ENCODE data around the gene TMED10. TPM values are rescaled to one million over a fixed set of nuclear protein-coding genes. Genes with fewer than 3 reads are reported as not detected.

TMED10 gene
- total RNA-seq (2012; rRNA removed), result 226 and 241 TPM in 2 replicates

DNA sequence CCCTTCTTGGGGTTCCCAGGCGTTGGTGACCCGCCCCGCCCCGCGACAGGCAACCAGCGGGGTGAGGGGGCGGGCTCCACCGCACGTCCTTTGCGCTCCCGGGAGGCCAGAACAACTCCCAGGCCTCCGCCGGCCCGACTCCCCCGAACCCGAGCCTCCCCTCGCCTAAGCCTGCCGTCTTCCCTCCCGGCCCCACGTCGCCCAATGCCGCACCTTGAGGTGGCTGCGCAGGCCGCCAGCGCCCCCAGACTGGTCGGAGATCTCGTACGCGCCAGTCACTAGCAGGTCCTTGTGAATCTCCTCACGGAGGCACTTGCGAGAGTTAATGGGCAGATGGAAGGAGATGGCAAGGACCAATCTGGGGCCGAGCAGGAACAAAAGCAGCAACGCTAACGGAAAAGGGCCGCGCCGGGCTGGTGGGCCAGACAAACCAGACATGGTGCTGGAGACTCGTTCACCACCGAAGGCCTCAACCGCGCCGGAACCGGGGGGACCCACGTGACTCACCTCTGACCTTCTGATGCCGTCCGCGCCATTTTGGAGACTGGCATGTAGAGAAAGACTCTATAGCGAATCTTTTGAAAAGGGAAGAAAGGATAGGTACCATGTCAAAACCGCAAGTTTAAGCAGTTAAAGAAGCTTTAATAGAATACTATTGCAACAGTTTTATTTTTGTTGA is at the start of gene TMED10:
Gene TMED10 (minus strand): TSS at position 471 of the 679 bp plus-strand sequence. CDS start 33 bp downstream, at position 438.
- Histone ChIP-seq H3K9ac (ENCODE audit: low read depth, low read length) (peak within 1 kb of the TSS; percentile 97), H3K4me1 (ENCODE audit: control insufficient read depth, insufficient read depth, low read length) (peaks cover 12% of the 10 kb centered on the region), H3K36me3 (ENCODE audit: insufficient read depth, low read length) (no peaks in the 10 kb centered on the region), H3K4me3 (ENCODE audit: low read length) (peak within 1 kb of the TSS; percentile 86), H3K9me3 (replicated peaks; ENCODE audit: low read length) (no peaks in the 10 kb centered on the region), H3K27me3 (ENCODE audit: control insufficient read depth, insufficient read depth, low read length) (no peaks in the 10 kb centered on the region), H3K4me2 (ENCODE audit: low read length) (peak within 1 kb of the TSS; percentile 81)

DNA sequence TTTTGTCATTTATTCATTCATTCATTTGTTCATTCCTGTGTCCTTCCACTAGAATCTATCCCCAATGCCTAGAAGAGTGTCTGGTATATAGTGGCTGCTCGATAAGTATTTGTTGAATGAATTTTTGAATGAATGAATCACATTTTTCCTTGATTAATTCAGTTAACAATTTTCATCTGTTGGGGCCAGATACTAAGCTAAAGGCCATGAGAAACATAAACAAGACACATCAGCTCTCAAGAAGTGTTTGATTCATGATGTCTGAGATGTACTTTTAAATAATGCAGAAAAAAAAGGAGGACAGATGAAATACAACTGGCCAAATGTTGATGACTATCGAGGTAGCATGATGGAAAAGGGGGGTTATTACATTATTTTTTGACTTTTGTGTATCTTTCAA is 48.1 kb upstream of the TMED10 start:
- H3K27me3 ChIP-seq (ENCODE audit: control insufficient read depth, insufficient read depth, low read length), result no peaks in the 10 kb centered on the region
- no peak overlapping the region for H3K4me2 ChIP-seq (ENCODE audit: low read length)
- H3K36me3 ChIP-seq (ENCODE audit: insufficient read depth, low read length), result no peaks in the 10 kb centered on the region
- no peak overlapping the region for H3K4me3 ChIP-seq (ENCODE audit: low read length)
- no peak overlapping the region for H3K9ac ChIP-seq (ENCODE audit: low read depth, low read length)
- peaks cover 21% of the 10 kb centered on the region for H3K4me1 ChIP-seq (ENCODE audit: control insufficient read depth, insufficient read depth, low read length)
- H3K9me3 ChIP-seq (replicated peaks; ENCODE audit: low read length), result no peaks in the 10 kb centered on the region

- Histone ChIP-seq H3K9ac (ENCODE audit: low read depth, low read length) (no peak overlapping the region), H3K4me2 (ENCODE audit: low read length) (no peak overlapping the region), H3K36me3 (ENCODE audit: insufficient read depth, low read length) (no peaks in the 10 kb centered on the region), H3K4me1 (ENCODE audit: control insufficient read depth, insufficient read depth, low read length) (peaks cover 21% of the 10 kb centered on the region), H3K9me3 (replicated peaks; ENCODE audit: low read length) (no peaks in the 10 kb centered on the region), H3K27me3 (ENCODE audit: control insufficient read depth, insufficient read depth, low read length) (no peaks in the 10 kb centered on the region), H3K4me3 (ENCODE audit: low read length) (no peak overlapping the region)
Measured at GRCh38 chr14:75223664-75224154, 47.3 kb upstream of the TMED10 start.

DNA sequence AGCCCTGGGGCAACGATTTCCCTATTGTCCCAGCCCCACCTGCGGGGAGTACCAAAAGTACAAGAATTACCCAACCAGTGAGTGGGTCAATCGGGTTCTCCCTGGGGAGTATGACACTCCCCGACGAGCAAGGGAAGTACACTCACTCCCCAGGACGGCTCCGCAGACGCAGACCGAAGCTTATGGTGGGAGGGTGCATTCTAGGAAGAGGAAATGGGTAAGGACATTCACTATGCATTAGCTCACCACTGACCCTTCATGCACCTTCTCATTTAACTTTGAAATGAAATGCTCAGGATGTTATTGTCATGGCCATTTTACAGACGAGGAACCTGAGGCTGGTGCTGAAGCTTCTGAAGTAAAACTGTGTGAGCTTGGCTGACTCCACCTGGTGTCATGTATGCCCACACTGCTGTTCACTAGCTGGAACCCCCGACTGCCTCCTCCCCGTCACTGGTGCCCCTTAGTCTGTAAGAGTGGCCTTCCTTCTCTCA is 45.8 kb upstream of the TMED10 start:
- Histone ChIP-seq H3K4me2 (ENCODE audit: low read length) (peak overlapping the region; percentile 63), H3K9ac (ENCODE audit: low read depth, low read length) (no peak overlapping the region), H3K9me3 (replicated peaks; ENCODE audit: low read length) (no peaks in the 10 kb centered on the region), H3K36me3 (ENCODE audit: insufficient read depth, low read length) (no peaks in the 10 kb centered on the region), H3K27me3 (ENCODE audit: control insufficient read depth, insufficient read depth, low read length) (no peaks in the 10 kb centered on the region), H3K4me1 (ENCODE audit: control insufficient read depth, insufficient read depth, low read length) (peaks cover 29% of the 10 kb centered on the region), H3K4me3 (ENCODE audit: low read length) (peak overlapping the region; percentile 25)

DNA sequence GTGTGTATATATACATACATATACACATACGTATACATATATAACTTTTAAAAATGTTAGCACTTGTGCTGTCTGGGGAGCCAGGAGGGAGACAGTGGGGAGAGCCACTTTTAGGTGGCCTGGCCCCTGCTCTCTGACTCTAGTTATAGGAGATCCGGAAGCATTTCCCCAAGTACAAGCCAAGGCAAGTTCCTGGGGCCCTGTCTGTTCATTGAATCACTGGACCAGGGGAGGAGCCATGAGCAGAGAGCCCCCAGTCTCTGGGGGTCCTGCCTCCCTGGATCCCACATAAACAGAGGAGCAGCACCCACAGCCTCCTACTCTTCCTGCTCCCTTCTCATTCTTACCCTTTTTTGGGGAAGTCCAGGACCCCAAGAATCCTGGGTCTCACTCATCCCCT is 45.4 kb upstream of the TMED10 start:
- Histone ChIP-seq H3K36me3 (ENCODE audit: insufficient read depth, low read length) (no peaks in the 10 kb centered on the region), H3K27me3 (ENCODE audit: control insufficient read depth, insufficient read depth, low read length) (no peaks in the 10 kb centered on the region), H3K4me2 (ENCODE audit: low read length) (peak overlapping the region; percentile 63), H3K9ac (ENCODE audit: low read depth, low read length) (peak overlapping the region; percentile 38), H3K4me1 (ENCODE audit: control insufficient read depth, insufficient read depth, low read length) (peaks cover 29% of the 10 kb centered on the region), H3K9me3 (replicated peaks; ENCODE audit: low read length) (no peaks in the 10 kb centered on the region), H3K4me3 (ENCODE audit: low read length) (peak overlapping the region; percentile 25)

DNA sequence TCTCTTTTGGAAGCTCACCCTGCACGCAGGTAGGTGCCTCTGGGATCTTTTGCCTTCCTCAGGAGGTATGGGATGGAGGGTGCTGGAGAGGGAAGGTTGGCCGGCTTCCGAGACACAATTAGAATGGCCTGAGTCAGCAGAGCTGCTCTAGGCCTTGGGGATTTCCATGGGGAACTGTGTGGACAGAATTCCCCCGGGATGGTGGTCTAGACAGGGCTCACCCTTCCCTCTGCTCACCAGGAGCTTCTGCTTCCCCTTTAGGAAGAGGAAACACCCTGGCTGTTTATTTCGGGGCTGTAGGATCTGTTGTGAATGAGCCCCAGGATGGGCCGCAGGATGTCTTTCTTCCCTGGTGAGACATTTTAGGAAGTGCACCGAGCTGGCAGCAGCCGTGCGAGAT is 43.7 kb upstream of the TMED10 start:
- no peaks in the 10 kb centered on the region for H3K9me3 ChIP-seq (replicated peaks; ENCODE audit: low read length)

GRCh38 chr14:75217508-75218206 is 41.2 kb upstream of the TMED10 start:
- Histone ChIP-seq H3K4me3 (ENCODE audit: low read length) (no peak overlapping the region), H3K9ac (ENCODE audit: low read depth, low read length) (no peak overlapping the region), H3K9me3 (replicated peaks; ENCODE audit: low read length) (no peaks in the 10 kb centered on the region), H3K36me3 (ENCODE audit: insufficient read depth, low read length) (no peaks in the 10 kb centered on the region), H3K27me3 (ENCODE audit: control insufficient read depth, insufficient read depth, low read length) (no peaks in the 10 kb centered on the region), H3K4me1 (ENCODE audit: control insufficient read depth, insufficient read depth, low read length) (peaks cover 21% of the 10 kb centered on the region), H3K4me2 (ENCODE audit: low read length) (no peak overlapping the region)

More for the DNA sequence above, 43.7 kb upstream of the TMED10 start:
- H3K4me1 ChIP-seq (ENCODE audit: control insufficient read depth, insufficient read depth, low read length), result peaks cover 29% of the 10 kb centered on the region
- no peak overlapping the region for H3K4me3 ChIP-seq (ENCODE audit: low read length)
- H3K36me3 ChIP-seq (ENCODE audit: insufficient read depth, low read length), result no peaks in the 10 kb centered on the region
- no peaks in the 10 kb centered on the region for H3K27me3 ChIP-seq (ENCODE audit: control insufficient read depth, insufficient read depth, low read length)
- no peak overlapping the region for H3K9ac ChIP-seq (ENCODE audit: low read depth, low read length)
- no peak overlapping the region for H3K4me2 ChIP-seq (ENCODE audit: low read length)

DNA sequence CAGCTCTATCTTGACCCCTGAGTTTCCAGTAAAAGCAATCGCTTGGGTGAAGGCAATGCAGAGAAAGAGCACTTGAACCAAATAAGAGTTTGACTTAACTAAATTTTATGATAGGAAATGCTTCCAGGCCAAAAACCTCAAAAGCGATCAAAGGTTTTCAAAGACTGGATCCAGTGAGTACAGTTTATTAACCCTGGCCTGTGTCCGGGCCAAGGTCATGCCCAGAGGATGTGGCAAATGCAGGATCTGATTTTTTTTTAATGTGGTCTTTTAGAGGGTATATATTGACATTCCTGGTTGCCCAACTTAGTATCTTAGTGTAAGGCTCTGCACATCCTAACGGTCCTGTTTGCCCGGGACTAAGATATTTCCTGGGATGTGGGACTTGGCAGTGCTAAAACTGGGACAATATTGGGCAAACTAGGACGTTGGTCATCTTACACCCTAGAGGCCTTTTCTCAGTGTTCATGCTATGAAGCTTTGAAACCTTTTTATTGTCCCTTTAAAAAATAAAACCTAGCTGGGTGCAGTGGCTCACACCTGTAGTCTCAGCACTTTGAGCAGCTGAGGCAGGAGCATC is 40.1 kb upstream of the TMED10 start:
- no peak overlapping the region for H3K4me2 ChIP-seq (ENCODE audit: low read length)
- no peak overlapping the region for H3K4me3 ChIP-seq (ENCODE audit: low read length)
- no peak overlapping the region for H3K9ac ChIP-seq (ENCODE audit: low read depth, low read length)
- H3K9me3 ChIP-seq (replicated peaks; ENCODE audit: low read length), result no peaks in the 10 kb centered on the region
- no peaks in the 10 kb centered on the region for H3K27me3 ChIP-seq (ENCODE audit: control insufficient read depth, insufficient read depth, low read length)
- peaks cover 9% of the 10 kb centered on the region for H3K4me1 ChIP-seq (ENCODE audit: control insufficient read depth, insufficient read depth, low read length)
- no peaks in the 10 kb centered on the region for H3K36me3 ChIP-seq (ENCODE audit: insufficient read depth, low read length)

GRCh38 chr14:75215520-75215919 is 39.1 kb upstream of the TMED10 start:
- Histone ChIP-seq H3K4me1 (ENCODE audit: control insufficient read depth, insufficient read depth, low read length) (peaks cover 8% of the 10 kb centered on the region), H3K9ac (ENCODE audit: low read depth, low read length) (no peak overlapping the region), H3K36me3 (ENCODE audit: insufficient read depth, low read length) (no peaks in the 10 kb centered on the region), H3K9me3 (replicated peaks; ENCODE audit: low read length) (no peaks in the 10 kb centered on the region), H3K4me2 (ENCODE audit: low read length) (no peak overlapping the region), H3K4me3 (ENCODE audit: low read length) (no peak overlapping the region), H3K27me3 (ENCODE audit: control insufficient read depth, insufficient read depth, low read length) (no peaks in the 10 kb centered on the region)

- H3K27me3 ChIP-seq (ENCODE audit: control insufficient read depth, insufficient read depth, low read length), result no peaks in the 10 kb centered on the region
Measured at GRCh38 chr14:75214558-75214957, 38.1 kb upstream of the TMED10 start.

DNA sequence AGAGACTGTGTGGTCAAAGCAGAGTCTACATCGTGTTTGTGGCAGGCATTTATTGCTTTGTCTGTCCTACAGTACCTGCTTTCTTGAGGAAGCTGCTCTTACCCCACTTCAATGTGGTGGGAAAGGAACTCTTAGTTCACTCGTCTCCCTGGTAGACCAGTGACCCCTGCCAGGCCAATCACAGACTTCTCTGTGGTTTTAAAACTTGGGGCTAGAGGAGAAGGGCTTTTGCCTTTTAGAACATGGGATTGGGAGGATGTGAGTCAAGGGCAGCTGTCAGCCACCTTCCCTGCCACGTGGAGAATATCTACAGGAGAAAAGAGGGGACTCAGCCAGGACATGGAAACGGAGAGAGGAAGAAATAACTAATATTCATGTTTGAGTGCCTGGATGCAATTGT is 36.8 kb upstream of the TMED10 start:
- no peaks in the 10 kb centered on the region for H3K9me3 ChIP-seq (replicated peaks; ENCODE audit: low read length)

More at GRCh38 chr14:75214558-75214957, 38.1 kb upstream of the TMED10 start:
- no peak overlapping the region for H3K4me3 ChIP-seq (ENCODE audit: low read length)
- H3K4me1 ChIP-seq (ENCODE audit: control insufficient read depth, insufficient read depth, low read length), result peaks cover 8% of the 10 kb centered on the region
- no peak overlapping the region for H3K9ac ChIP-seq (ENCODE audit: low read depth, low read length)
- no peaks in the 10 kb centered on the region for H3K36me3 ChIP-seq (ENCODE audit: insufficient read depth, low read length)
- H3K4me2 ChIP-seq (ENCODE audit: low read length), result no peak overlapping the region
- no peaks in the 10 kb centered on the region for H3K9me3 ChIP-seq (replicated peaks; ENCODE audit: low read length)

More for the DNA sequence above, 36.8 kb upstream of the TMED10 start:
- no peak overlapping the region for H3K4me3 ChIP-seq (ENCODE audit: low read length)
- no peaks in the 10 kb centered on the region for H3K36me3 ChIP-seq (ENCODE audit: insufficient read depth, low read length)
- no peak overlapping the region for H3K4me2 ChIP-seq (ENCODE audit: low read length)
- H3K27me3 ChIP-seq (ENCODE audit: control insufficient read depth, insufficient read depth, low read length), result no peaks in the 10 kb centered on the region
- no peak overlapping the region for H3K9ac ChIP-seq (ENCODE audit: low read depth, low read length)
- H3K4me1 ChIP-seq (ENCODE audit: control insufficient read depth, insufficient read depth, low read length), result peaks cover 8% of the 10 kb centered on the region

Data from skeletal muscle satellite cell (primary cell).